Gastrocnemius medialis (tissue), 4 donors: ENCODE data around the gene SLC49A4. TPM values are rescaled to one million over a fixed set of nuclear protein-coding genes. Genes with fewer than 3 reads are reported as not detected.

ENCODE experiments used
- ATAC-seq, 2 donors: fragments of 150-250 bp; one replicate each; pipeline ENCODE4 v1.9.1; 2016
- DNase-seq, 2 donors: peaks; one replicate each; pipeline ENCODE4 v3.0.0-alpha.2; 2019
- H3K27ac ChIP-seq, 4 donors: fragments of 200-600 bp; sonication (generic); 1 replicate in 1 of 4; 2 replicates in 3 of 4; pipeline ENCODE4 v1.5.1; 2016 to 2018; ENCODE audit warnings: mild to moderate bottlenecking in 2 of 4, moderate library complexity in 1 of 4
- H3K27me3 ChIP-seq, 3 donors: fragments of 200-600 bp; sonication (generic) in 2 of 3; 1 replicate in 1 of 3; 2 replicates in 2 of 3; pipeline versions ENCODE4 v1.5.1 to v1.6.0; 2016 to 2019; ENCODE audit warnings: mild to moderate bottlenecking in 1 of 3, moderate library complexity in 1 of 3
- H3K36me3 ChIP-seq, 2 donors: fragments of 200-600 bp; sonication (generic) in 1 of 2; one replicate each; pipeline ENCODE4 v1.5.1; 2017 to 2018
- H3K4me1 ChIP-seq, 2 donors: fragments of 200-600 bp; sonication (generic) in 1 of 2; one replicate each; pipeline ENCODE4 v1.5.1; 2016 to 2017; ENCODE audit warnings: mild to moderate bottlenecking in 2 of 2
- H3K4me3 ChIP-seq, 4 donors: fragments of 200-600 bp; sonication (generic) in 3 of 4; 1 replicate in 1 of 4; 2 replicates in 3 of 4; pipeline ENCODE4 v1.5.1; 2016 to 2019; ENCODE audit warnings: mild to moderate bottlenecking in 2 of 4
- H3K9me3 ChIP-seq, 3 donors: fragments of 200-600 bp; sonication (generic) in 2 of 3; 1 replicate in 1 of 3; 2 replicates in 2 of 3; pipeline ENCODE4 v1.5.1; 2016 to 2019
- CTCF ChIP-seq, 5 experiments: fragments of 450-650 bp in 3 of 5; fragments of 200-600 bp in 2 of 5; sonication (generic) in 2 of 5; IDR thresholded peaks in 4 of 5; conservative IDR thresholded peaks in 1 of 5; 1 replicate in 4 of 5; 2 replicates in 1 of 5; pipeline ENCODE4 v1.5.1; 2016 to 2019; ENCODE audit warnings: antibody characterized with exemption in 5 of 5, mild to moderate bottlenecking in 3 of 5, moderate library complexity in 3 of 5
- POLR2A ChIP-seq, 2 donors: fragments of 450-650 bp; IDR thresholded peaks; one replicate each; pipeline ENCODE4 v1.6.1; 2017; ENCODE audit warnings: antibody characterized with exemption in 2 of 2, mild to moderate bottlenecking in 2 of 2, moderate library complexity in 2 of 2
- in situ Hi-C, 4 donors: fragments of 200-750 bp; cut with MboI; loops; one replicate each; pipeline versions ENCODE4 v1.15.0 to v1.8.0; 2017; ENCODE audit warnings: low sequenced_read_pairs in 4 of 4
- intact Hi-C: fragments of 100-400 bp; cut with DNase I; formaldehyde crosslinking; loops from one replicate; pipeline ENCODE4 v1.15.1; 2023; ENCODE audit warnings: low total_unique reads
- total RNA-seq, 4 donors: library from RNA; depleted of rRNA; stranded (reverse); fragments of >200 nt; gene quantifications; one replicate each; pipeline versions ENCODE4 v1.1.0 to v1.2.3, GENCODE V29; 2016

Gene SLC49A4
- total RNA-seq, 4 donors from 2014 or later, result 29.0 to 81.7 (median 44.8) TPM

DNA sequence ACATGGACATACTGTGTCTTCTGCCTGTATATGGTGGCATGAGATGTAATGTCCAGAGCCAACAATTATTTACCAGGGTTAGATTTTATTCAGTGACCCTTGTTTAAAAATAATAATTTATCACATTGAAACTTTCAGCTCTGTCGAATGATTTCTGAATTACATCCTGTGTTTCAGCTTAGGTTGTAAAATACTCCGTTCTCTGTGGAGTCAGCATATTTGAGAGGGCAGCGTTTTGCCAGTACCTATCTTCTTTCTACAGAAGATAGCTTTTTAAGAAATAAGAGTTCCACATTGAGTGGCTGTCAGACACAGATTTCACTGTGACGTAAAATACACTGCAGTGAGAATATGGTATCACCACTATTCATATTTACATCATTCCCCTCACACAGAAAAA, 85.3 kb downstream of the SLC49A4 start:
- intact Hi-C loops, result no loop called here
- Histone ChIP-seq H3K27ac (no peak overlapping the region), H3K36me3 (peaks cover 0 to 25% of the 10 kb centered on the region in 2 donors), H3K4me1 (no peaks in the 10 kb centered on the region), H3K4me3 (no peak overlapping the region), H3K27me3 (no peaks in the 10 kb centered on the region), H3K9me3 (no peaks in the 10 kb centered on the region)
- no peak for DNase-seq
- TF ChIP-seq POLR2A (IDR thresholded peaks at IDR 0.05), result no peak
- TF ChIP-seq CTCF (IDR thresholded peaks at IDR 0.05 in 4 of 5, conservative IDR thresholded peaks at IDR 0.05 in 1 of 5), result no peak
- in situ Hi-C loops, result no loop called here
- no peak for ATAC-seq

DNA sequence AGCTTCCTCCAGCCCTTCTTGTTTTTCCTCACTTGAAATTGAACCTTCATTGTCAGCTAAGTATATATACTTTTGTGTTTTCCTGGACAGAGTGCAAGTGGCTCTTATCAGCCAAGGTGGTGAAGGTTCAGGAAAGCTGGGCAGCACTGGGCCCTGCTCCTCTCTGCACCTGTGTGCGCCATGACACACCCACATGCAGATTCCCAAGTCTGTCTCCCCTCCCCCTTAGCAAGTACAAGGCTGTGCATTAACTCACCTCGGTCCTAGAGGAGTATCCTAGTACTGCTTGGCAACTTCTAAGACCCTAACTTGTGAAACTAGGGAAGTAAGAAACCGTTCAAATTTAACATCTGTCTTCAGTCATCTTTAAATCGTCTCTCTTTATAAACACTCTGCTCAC, 85.8 kb downstream of the SLC49A4 start:
- Histone ChIP-seq H3K27ac (no peak overlapping the region), H3K27me3 (no peaks in the 10 kb centered on the region), H3K4me3 (no peak overlapping the region), H3K36me3 (peaks cover 0 to 26% of the 10 kb centered on the region in 2 donors), H3K9me3 (no peaks in the 10 kb centered on the region), H3K4me1 (no peaks in the 10 kb centered on the region)
- in situ Hi-C loops, result no loop called here
- intact Hi-C loops, result no loop called here
- no peak for TF ChIP-seq POLR2A (IDR thresholded peaks at IDR 0.05)
- TF ChIP-seq CTCF (IDR thresholded peaks at IDR 0.05 in 4 of 5, conservative IDR thresholded peaks at IDR 0.05 in 1 of 5), result no peak
- ATAC-seq (no peak), DNase-seq (no peak)

- DNase-seq (no peak), ATAC-seq (no peak)
- TF ChIP-seq CTCF (IDR thresholded peaks at IDR 0.05 in 4 of 5, conservative IDR thresholded peaks at IDR 0.05 in 1 of 5) (no peak), POLR2A (IDR thresholded peaks at IDR 0.05) (no peak)
- H3K27ac ChIP-seq, result no peak overlapping the region
- in situ Hi-C loops, result no loop called here
- H3K9me3 ChIP-seq, result no peaks in the 10 kb centered on the region
- H3K27me3 ChIP-seq, result no peaks in the 10 kb centered on the region
- H3K36me3 ChIP-seq, result peaks cover 0 to 31% of the 10 kb centered on the region in 2 donors
- H3K4me1 ChIP-seq, result no peaks in the 10 kb centered on the region
- intact Hi-C loops, result no loop called here
- H3K4me3 ChIP-seq, result no peak overlapping the region
Observed at GRCh38 chr3:122882361-122882947, 87.6 kb downstream of the SLC49A4 start.

DNA sequence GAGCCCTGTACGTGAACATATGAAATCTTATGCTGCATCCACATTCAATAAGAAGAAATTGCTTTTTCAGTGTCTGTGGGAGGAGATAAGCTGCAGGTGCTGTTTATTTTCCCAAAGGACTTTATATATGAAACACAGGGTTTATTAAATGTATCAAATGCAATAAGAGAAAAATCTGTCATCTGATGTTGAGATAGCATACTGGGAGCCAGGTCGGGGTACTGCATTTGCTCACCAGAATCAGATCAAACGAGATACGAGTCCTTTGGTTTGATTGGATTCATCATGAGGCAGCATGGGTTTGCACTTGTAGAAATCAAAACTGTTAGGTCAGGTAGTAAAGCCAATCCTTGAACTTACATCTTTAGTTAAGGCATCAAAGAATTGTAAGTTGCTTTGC, 91.4 kb downstream of the SLC49A4 start:
- H3K4me3 ChIP-seq, result no peak overlapping the region
- DNase-seq (no peak), ATAC-seq (no peak)
- no peak overlapping the region for H3K27ac ChIP-seq
- no peaks in the 10 kb centered on the region for H3K27me3 ChIP-seq
- no peaks in the 10 kb centered on the region for H3K9me3 ChIP-seq
- H3K4me1 ChIP-seq, result peaks cover 18 to 21% of the 10 kb centered on the region in 2 donors
- in situ Hi-C loops (no loop called here), intact Hi-C loops (no loop called here)
- H3K36me3 ChIP-seq, result peaks cover 0 to 9% of the 10 kb centered on the region in 2 donors
- TF ChIP-seq POLR2A (IDR thresholded peaks at IDR 0.05), result no peak
- TF ChIP-seq CTCF (IDR thresholded peaks at IDR 0.05 in 4 of 5, conservative IDR thresholded peaks at IDR 0.05 in 1 of 5), result no peak

GRCh38 chr3:122886946-122887345, 92.1 kb downstream of the SLC49A4 start:
- TF ChIP-seq CTCF (IDR thresholded peaks at IDR 0.05 in 4 of 5, conservative IDR thresholded peaks at IDR 0.05 in 1 of 5) (no peak), POLR2A (IDR thresholded peaks at IDR 0.05) (no peak)
- Histone ChIP-seq H3K4me3 (no peak overlapping the region), H3K36me3 (peaks cover 0 to 6% of the 10 kb centered on the region in 2 donors), H3K27me3 (no peaks in the 10 kb centered on the region), H3K27ac (no peak overlapping the region), H3K9me3 (no peaks in the 10 kb centered on the region), H3K4me1 (peaks cover 21% of the 10 kb centered on the region in 2 donors)
- no peak for DNase-seq
- no peak for ATAC-seq
- in situ Hi-C loops (no loop called here), intact Hi-C loops (no loop called here)
